HCT116 (cell line): ENCODE measurements around the gene GRK5. TPM values are rescaled to one million over a fixed set of nuclear protein-coding genes. Genes with fewer than 3 reads are reported as not detected.

Experiments
- ATAC-seq: fragments of 200-7000 bp; cut with Tn5 transposase; 2 replicates; pipeline ENCODE4 v1.9.1; 2020; ENCODE audit warnings: mild to moderate bottlenecking, moderate library complexity
- BruUV-seq: library from RNA; stranded (reverse); fragments of 400-500 nt; replicated peaks from 2 replicates; lab custom pipeline; 2021; lab: Mats Ljungman, UMichigan
- CTCF ChIA-PET: fragments of 300-600 bp; sonication (Branson Sonifier 250); formaldehyde crosslinking; loops from one replicate; lab custom pipeline; 2021; ENCODE audit warnings: antibody characterized with exemption; lab: Charles Lee
- POLR2A ChIA-PET: fragments of 300-600, 350-600 bp; sonication (Branson Sonifier 250); formaldehyde crosslinking; loops from one replicate; lab custom pipeline; 2021; ENCODE audit warnings: antibody characterized with exemption; lab: Charles Lee
- RAD21 ChIA-PET, 2 experiments: fragments of 300-600 bp; sonication (Branson Sonifier 250); formaldehyde crosslinking; loops; one replicate each; lab custom pipeline; 2023; ENCODE audit warnings: low total read pairs in 2 of 2; ENCODE audit not compliant: uncharacterized antibody in 2 of 2, unreplicated experiment in 2 of 2, low non-redundant PET in 1 of 2; lab: Charles Lee
- DNase-seq: peaks from one replicate; pipeline ENCODE4 v3.0.0-alpha.2; 2010; ENCODE audit warnings: low read depth, low spot score
- H2AFZ ChIP-seq: fragments of 200-600 bp; shearing (Covaris generic), sonication (generic); 2 replicates; pipeline ENCODE4 v1.6.1; 2017; ENCODE audit warnings: low read depth, mixed run types, mixed read lengths, antibody characterized with exemption, low read length; ENCODE audit not compliant: poor library complexity, severe bottlenecking
- H3K27ac ChIP-seq: 2 replicates; pipeline ENCODE4 v1.5.1; 2012; ENCODE audit warnings: low read depth, low read length
- H3K27me3 ChIP-seq: fragments of 200-600 bp; sonication (generic); 2 replicates; pipeline ENCODE4 v1.6.1; 2016; ENCODE audit warnings: mixed run types, low read length, mixed read lengths; ENCODE audit not compliant: insufficient read depth
- H3K36me3 ChIP-seq, 2 experiments: fragments of 200-500 bp in 1 of 2; fragments of 200-600 bp in 1 of 2; sonication (Bioruptor generic) in 1 of 2; sonication (generic) in 1 of 2; 2 replicates each; pipeline versions ENCODE4 v1.5.1 to v1.6.1; 2014 to 2016; ENCODE audit warnings: low read length in 2 of 2, inconsistent platforms in 1 of 2, mixed read lengths in 1 of 2, mixed run types in 1 of 2; ENCODE audit not compliant: insufficient read depth in 2 of 2, control insufficient read depth in 1 of 2
- H3K4me1 ChIP-seq, 2 experiments: fragments of 200-600 bp in 1 of 2; sonication (generic) in 1 of 2; 2 replicates each; pipeline versions ENCODE4 v1.5.1 to v1.6.1; 2012 to 2017; ENCODE audit warnings: low read length in 2 of 2, inconsistent platforms in 1 of 2, mild to moderate bottlenecking in 1 of 2, mixed read lengths in 1 of 2, mixed run types in 1 of 2, moderate library complexity in 1 of 2; ENCODE audit not compliant: insufficient read depth in 2 of 2, control insufficient read depth in 1 of 2
- H3K4me2 ChIP-seq: fragments of 200-600 bp; sonication (generic); 2 replicates; pipeline ENCODE4 v1.6.1; 2017; ENCODE audit warnings: mixed run types, low read length, mixed read lengths
- H3K4me3 ChIP-seq, 2 experiments: fragments of 200-600 bp in 1 of 2; sonication (generic) in 1 of 2; replicated peaks in 1 of 2; 2 replicates each; pipeline ENCODE4 v1.5.1; 2011 to 2016; ENCODE audit warnings: low read length in 2 of 2, control low read depth in 1 of 2, low read depth in 1 of 2, mild to moderate bottlenecking in 1 of 2, mixed read lengths in 1 of 2, mixed run types in 1 of 2
- H3K79me2 ChIP-seq: fragments of 200-600 bp; sonication (generic); 2 replicates; pipeline ENCODE4 v1.6.1; 2017; ENCODE audit warnings: mild to moderate bottlenecking, mixed run types, low read length, moderate library complexity, mixed read lengths; ENCODE audit not compliant: insufficient read depth
- H3K9ac ChIP-seq: fragments of 200-600 bp; sonication (generic); 2 replicates; pipeline ENCODE4 v1.6.1; 2016; ENCODE audit warnings: low read length, mixed read lengths
- H3K9me2 ChIP-seq: fragments of 200-600 bp; sonication (generic), shearing (Covaris generic); 2 replicates; pipeline ENCODE4 v1.6.1; 2017; ENCODE audit warnings: mixed run types, mild to moderate bottlenecking, moderate library complexity; ENCODE audit not compliant: insufficient read depth
- H3K9me3 ChIP-seq, 2 experiments: fragments of 200-500 bp in 1 of 2; fragments of 200-600 bp in 1 of 2; sonication (Bioruptor generic) in 1 of 2; sonication (generic) in 1 of 2; 2 replicates each; pipeline ENCODE4 v1.6.1; 2014 to 2017; ENCODE audit warnings: low read length in 2 of 2, mixed read lengths in 2 of 2, inconsistent platforms in 1 of 2, low read depth in 1 of 2, mild to moderate bottlenecking in 1 of 2, mixed run types in 1 of 2, moderate library complexity in 1 of 2; ENCODE audit not compliant: control insufficient read depth in 1 of 2, insufficient read depth in 1 of 2
- H4K20me1 ChIP-seq: fragments of 200-600 bp; sonication (generic), shearing (Covaris generic); 2 replicates; pipeline ENCODE4 v1.6.1; 2017; ENCODE audit warnings: mixed run types, mild to moderate bottlenecking, moderate library complexity; ENCODE audit not compliant: insufficient read depth
- EZH2phosphoT487 ChIP-seq: fragments of 200-600 bp; IDR thresholded peaks from 2 replicates; pipeline ENCODE4 v1.6.1; 2018; ENCODE audit warnings: antibody characterized with exemption, borderline replicate concordance
- POLR2A ChIP-seq: IDR thresholded peaks from 2 replicates; pipeline ENCODE4 v1.7.0; 2011; ENCODE audit warnings: borderline replicate concordance; ENCODE audit not compliant: insufficient read depth, insufficient read length; ENCODE audit errors: extremely low read depth
- POLR2AphosphoS5 ChIP-seq: IDR thresholded peaks from 2 replicates; pipeline ENCODE4 v1.6.1; 2011; ENCODE audit warnings: mild to moderate bottlenecking, low read depth, low read length, moderate library complexity
- TCF7L2 ChIP-seq: IDR thresholded peaks from 2 replicates; pipeline ENCODE4 v1.7.0; 2011; ENCODE audit warnings: borderline replicate concordance, inconsistent platforms; ENCODE audit not compliant: insufficient read depth, insufficient read length; ENCODE audit errors: extremely low read depth
- ZNF274 ChIP-seq: fragments of 200-500 bp; sonication (Bioruptor generic); IDR thresholded peaks from 2 replicates; pipeline ENCODE4 v1.6.1; 2014; ENCODE audit warnings: mild to moderate bottlenecking, low read depth, low read length, inconsistent platforms
- intact Hi-C: fragments of 100-400 bp; cut with micrococcal nuclease; formaldehyde crosslinking; loops from 2 replicates; pipeline ENCODE4 v1.10.0; 2022
- total RNA-seq: library from RNA; stranded (reverse); gene quantifications from one replicate; pipeline ENCODE4 v1.2.1, GENCODE V29; 2021; ENCODE audit not compliant: unreplicated experiment

The GRK5 gene
- total RNA-seq, 1 experiment from 2014 or later, result 7.3 TPM

GRCh38 chr10:119454990-119455389 lies 247.6 kb downstream of the GRK5 start:
- intact Hi-C loops, result no loop called here
- Histone ChIP-seq H3K9me3 (no peaks in the 10 kb centered on the region), H3K9ac (no peak overlapping the region), H3K9me2 (no peaks in the 10 kb centered on the region), H4K20me1 (no peaks in the 10 kb centered on the region), H3K27ac (no peak overlapping the region), H3K4me1 (peaks cover 7 to 16% of the 10 kb centered on the region in 2 experiments), H3K36me3 (no peaks in the 10 kb centered on the region), H3K4me3 (no peak overlapping the region), H3K27me3 (no peaks in the 10 kb centered on the region), H2AFZ (no peak overlapping the region), H3K79me2 (no peaks in the 10 kb centered on the region)
- DNase-seq (no peak), ATAC-seq (no peak)
- ChIA-PET CTCF (interaction anchor here (2.0 kb wide), 1 partner anchor 10 kb away, joined by 11 read pairs; no protein-coding TSS in a partner anchor), RAD21 (no interaction called here), POLR2A (no interaction called here)
- no TSS peak for BruUV-seq
- no peak for TF ChIP-seq TCF7L2
- TF ChIP-seq EZH2phosphoT487, result no peak
- TF ChIP-seq ZNF274, result no peak
- TF ChIP-seq POLR2A, result no peak
- TF ChIP-seq, all 23 proteins: peak for 0
- H3K4me2 ChIP-seq, result no peak overlapping the region

DNA sequence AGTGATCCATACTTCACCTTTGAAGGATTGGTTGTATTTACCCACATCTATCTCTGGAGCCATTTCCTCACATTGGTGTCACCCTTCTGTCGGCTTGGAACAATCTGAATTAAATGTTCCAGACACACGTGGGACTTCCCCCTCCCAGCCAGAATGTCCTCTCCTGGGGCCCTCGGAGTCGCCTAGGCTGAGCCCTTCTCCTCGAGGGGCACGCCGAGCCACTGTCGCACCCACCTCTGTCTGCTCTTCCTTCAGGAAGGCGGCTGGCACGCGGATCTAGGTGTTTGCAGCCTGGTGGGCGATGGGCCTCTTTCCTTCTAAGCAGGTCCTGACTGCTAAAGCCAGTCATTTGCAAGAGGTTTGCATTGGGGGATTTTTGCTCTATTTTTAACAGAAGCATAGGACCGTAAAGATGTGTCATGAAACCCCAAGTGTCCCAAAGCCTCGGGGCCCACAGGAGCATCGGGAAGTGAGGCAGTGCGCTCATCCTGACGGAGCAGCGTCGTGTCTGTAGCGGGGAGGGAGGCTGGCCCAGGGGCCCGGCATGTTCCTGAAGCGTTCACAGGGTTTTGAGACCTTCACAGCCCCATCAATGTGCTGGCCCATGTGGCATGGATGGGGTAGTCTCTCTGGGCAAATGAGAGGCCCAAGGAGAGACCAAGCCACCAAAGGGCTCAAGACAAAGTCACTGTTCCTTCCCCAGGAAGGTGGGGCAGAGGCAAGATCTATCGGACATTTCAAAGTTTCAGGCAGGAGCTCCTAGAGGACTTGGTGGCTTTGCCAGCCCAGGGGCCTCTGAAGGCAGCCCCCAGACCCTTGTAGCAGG lies 248.5 kb downstream of the GRK5 start:
- Histone ChIP-seq H2AFZ (no peak overlapping the region), H3K4me2 (no peak overlapping the region), H3K27me3 (no peaks in the 10 kb centered on the region), H3K9me3 (no peaks in the 10 kb centered on the region), H3K36me3 (no peaks in the 10 kb centered on the region), H3K27ac (no peak overlapping the region), H3K9ac (no peak overlapping the region), H3K4me1 (peaks cover 1 to 13% of the 10 kb centered on the region in 2 experiments), H4K20me1 (no peaks in the 10 kb centered on the region), H3K79me2 (no peaks in the 10 kb centered on the region), H3K9me2 (no peaks in the 10 kb centered on the region), H3K4me3 (no peak overlapping the region)
- BruUV-seq, result no TSS peak
- ChIA-PET POLR2A (no interaction called here), RAD21 (no interaction called here), CTCF (interaction anchor here (1.2 kb wide), 1 partner anchor 256 kb away, joined by 3 read pairs; no protein-coding TSS in a partner anchor)
- TF ChIP-seq POLR2AphosphoS5, result no peak
- no peak for TF ChIP-seq POLR2A
- intact Hi-C loops, result no loop called here
- DNase-seq (no peak), ATAC-seq (no peak)
